ENCODE data around the gene OR4D2.

DNA sequence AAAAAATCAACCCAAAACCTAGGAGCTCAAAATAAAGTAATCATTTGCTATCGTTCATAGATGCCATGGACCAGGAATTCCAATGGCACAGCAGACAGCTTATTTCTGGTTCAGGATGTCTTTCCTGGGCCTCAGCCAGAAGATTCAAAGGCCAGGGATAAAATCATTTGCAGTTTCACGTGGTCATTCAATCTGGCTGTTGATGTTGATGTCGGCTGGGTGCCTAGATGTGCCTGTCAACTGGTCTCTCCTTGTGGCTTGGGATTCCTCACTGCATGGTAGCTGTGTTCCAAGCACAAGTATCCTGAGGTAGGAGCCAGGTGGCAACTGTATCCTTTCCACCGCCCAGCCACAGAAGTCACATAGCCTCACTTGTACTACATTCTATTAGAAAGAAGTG lies 15.0 kb downstream of the OR4D2 start:
- TF ChIP-seq, protein P1, sequence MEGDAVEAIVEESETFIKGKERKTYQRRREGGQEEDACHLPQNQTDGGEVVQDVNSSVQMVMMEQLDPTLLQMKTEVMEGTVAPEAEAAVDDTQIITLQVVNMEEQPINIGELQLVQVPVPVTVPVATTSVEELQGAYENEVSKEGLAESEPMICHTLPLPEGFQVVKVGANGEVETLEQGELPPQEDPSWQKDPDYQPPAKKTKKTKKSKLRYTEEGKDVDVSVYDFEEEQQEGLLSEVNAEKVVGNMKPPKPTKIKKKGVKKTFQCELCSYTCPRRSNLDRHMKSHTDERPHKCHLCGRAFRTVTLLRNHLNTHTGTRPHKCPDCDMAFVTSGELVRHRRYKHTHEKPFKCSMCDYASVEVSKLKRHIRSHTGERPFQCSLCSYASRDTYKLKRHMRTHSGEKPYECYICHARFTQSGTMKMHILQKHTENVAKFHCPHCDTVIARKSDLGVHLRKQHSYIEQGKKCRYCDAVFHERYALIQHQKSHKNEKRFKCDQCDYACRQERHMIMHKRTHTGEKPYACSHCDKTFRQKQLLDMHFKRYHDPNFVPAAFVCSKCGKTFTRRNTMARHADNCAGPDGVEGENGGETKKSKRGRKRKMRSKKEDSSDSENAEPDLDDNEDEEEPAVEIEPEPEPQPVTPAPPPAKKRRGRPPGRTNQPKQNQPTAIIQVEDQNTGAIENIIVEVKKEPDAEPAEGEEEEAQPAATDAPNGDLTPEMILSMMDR (IDR thresholded peaks at IDR 0.05), result no peak
- no peak for TF ChIP-seq POLR2A (IDR thresholded peaks at IDR 0.05)
